Left renal cortex interstitium (tissue), 4 donors: ENCODE results near the gene C20orf204. TPM values are rescaled to one million over a fixed set of nuclear protein-coding genes. Genes with fewer than 3 reads are reported as not detected.

ENCODE experiments used
- DNase-seq, 4 donors: peaks; one replicate each; pipeline ENCODE4 v3.0.0-alpha.2; 2013; ENCODE audit warnings: low read depth in 4 of 4, low spot score in 2 of 4, missing footprints in 1 of 4
- polyA plus RNA-seq, 4 donors: library from polyadenylated mRNA; unstranded; fragments of 120-200 nt; gene quantifications; one replicate each; pipeline ENCODE4 v1.2.1, GENCODE V29; 2013; ENCODE audit not compliant: insufficient read length in 4 of 4

The C20orf204 gene
- polyA plus RNA-seq, 4 donors = 0.35 to 1.8 (median 1.4) TPM

- no peak for DNase-seq
Observed at GRCh38 chr20:64041040-64041780, 5.2 kb downstream of the C20orf204 start.

- no peak for DNase-seq
Observed at GRCh38 chr20:64041781-64042053, 5.7 kb downstream of the C20orf204 start.

- DNase-seq = no peak
Observed at GRCh38 chr20:64042054-64042781, 6.2 kb downstream of the C20orf204 start.

GRCh38 chr20:64043768-64044167 is 7.8 kb downstream of the C20orf204 start:
- DNase-seq = no peak

- DNase-seq = no peak
Observed at GRCh38 chr20:64044484-64045247, 8.7 kb downstream of the C20orf204 start.

GRCh38 chr20:64045346-64046011 is 9.5 kb downstream of the C20orf204 start:
- DNase-seq = no peak

GRCh38 chr20:64047046-64047389 is 11.0 kb downstream of the C20orf204 start:
- no peak for DNase-seq

GRCh38 chr20:64047968-64048401 is 12.0 kb downstream of the C20orf204 start:
- DNase-seq = no peak

GRCh38 chr20:64048402-64049044 is 12.5 kb downstream of the C20orf204 start:
- no peak for DNase-seq

- no peak for DNase-seq
Observed at GRCh38 chr20:64049060-64049877, 13.3 kb downstream of the C20orf204 start, which contains the start of gene SOX18. TSS of gene SOX18 (minus strand) at chr20:64049639. CDS start at chr20:64049516, 123 bp downstream.

GRCh38 chr20:64049878-64050260 is 13.9 kb downstream of the C20orf204 start:
- no peak for DNase-seq

GRCh38 chr20:64050261-64051032 is 14.5 kb downstream of the C20orf204 start:
- no peak for DNase-seq

- no peak for DNase-seq
Observed at GRCh38 chr20:64051033-64051452, 15.1 kb downstream of the C20orf204 start.

- DNase-seq = no peak
Observed at GRCh38 chr20:64051561-64052325, 15.8 kb downstream of the C20orf204 start.

- no peak for DNase-seq
Observed at GRCh38 chr20:64052326-64052722, 16.3 kb downstream of the C20orf204 start.

GRCh38 chr20:64052987-64053840 is 17.2 kb downstream of the C20orf204 start:
- no peak for DNase-seq
